ENCODE results near the gene OCA2.
A peak's percentile ranks its signal among the peaks of the same experiment; 100 is the strongest.
"Not testable (repeated sequence)": the region's sequence is repeated elsewhere in the genome, so short reads cannot be mapped to it uniquely, and the experiment has no call there.

OCA2 gene

DNA sequence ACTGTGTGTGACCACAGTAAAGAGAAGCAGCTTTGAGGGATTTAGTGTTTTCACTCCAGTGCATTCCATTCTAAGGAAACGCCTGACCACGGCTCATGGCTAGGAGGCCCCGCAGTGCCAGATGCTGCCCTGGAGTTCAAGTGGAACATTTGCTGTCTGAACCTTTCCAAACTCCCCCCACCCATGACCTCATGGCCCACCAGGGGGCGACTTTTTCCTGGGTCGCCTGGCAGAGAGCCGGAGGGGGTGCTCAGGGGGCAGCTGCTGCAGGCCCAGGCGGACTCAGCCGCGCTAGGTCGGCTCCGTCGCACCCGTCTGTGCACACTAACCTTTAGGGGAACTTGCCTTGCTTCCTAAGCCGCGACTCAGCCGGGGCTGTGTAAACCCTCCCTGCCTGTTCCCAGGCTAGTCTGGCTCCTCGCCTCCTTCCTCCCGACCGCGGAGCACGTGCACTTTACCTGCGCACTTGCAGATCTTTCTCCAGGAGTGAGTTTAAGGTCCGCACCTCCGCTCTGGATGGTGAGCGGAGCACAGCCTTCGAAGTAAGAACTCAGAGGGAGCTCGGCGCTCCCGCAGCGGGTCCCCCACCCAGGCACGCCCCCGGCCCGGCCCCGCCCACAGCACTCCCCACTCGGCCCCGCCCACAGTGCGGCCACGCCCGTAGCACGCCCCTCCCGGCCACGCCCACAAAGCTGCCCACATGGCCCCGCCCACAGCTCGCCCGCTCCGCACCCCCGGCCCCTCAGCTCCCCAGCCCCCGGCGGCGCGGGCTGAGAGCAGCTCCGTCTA, at the start of gene OCA2:
TSS of gene OCA2 (minus strand) at position 550 of the 789 bp plus-strand sequence. CDS start 17,441 bp downstream, outside the sequence.
- no peaks in the 10 kb centered on the region for H3K36me3 Mint-ChIP-seq (ENCODE audit: low read depth)
- DNase-seq = peak; percentile 98
- peaks cover 49% of the 10 kb centered on the region for H3K4me1 Mint-ChIP-seq
- H3K27me3 Mint-ChIP-seq (ENCODE audit: low read depth, poor library complexity) = peaks cover 95% of the 10 kb centered on the region
- no peak within 1 kb of the TSS for H3K27ac Mint-ChIP-seq
- peak within 1 kb of the TSS; percentile 81 for H3K4me3 Mint-ChIP-seq
- peaks cover 1% of the 10 kb centered on the region for H3K9me3 Mint-ChIP-seq
- TF ChIP-seq, protein P1, sequence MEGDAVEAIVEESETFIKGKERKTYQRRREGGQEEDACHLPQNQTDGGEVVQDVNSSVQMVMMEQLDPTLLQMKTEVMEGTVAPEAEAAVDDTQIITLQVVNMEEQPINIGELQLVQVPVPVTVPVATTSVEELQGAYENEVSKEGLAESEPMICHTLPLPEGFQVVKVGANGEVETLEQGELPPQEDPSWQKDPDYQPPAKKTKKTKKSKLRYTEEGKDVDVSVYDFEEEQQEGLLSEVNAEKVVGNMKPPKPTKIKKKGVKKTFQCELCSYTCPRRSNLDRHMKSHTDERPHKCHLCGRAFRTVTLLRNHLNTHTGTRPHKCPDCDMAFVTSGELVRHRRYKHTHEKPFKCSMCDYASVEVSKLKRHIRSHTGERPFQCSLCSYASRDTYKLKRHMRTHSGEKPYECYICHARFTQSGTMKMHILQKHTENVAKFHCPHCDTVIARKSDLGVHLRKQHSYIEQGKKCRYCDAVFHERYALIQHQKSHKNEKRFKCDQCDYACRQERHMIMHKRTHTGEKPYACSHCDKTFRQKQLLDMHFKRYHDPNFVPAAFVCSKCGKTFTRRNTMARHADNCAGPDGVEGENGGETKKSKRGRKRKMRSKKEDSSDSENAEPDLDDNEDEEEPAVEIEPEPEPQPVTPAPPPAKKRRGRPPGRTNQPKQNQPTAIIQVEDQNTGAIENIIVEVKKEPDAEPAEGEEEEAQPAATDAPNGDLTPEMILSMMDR (IDR thresholded peaks at IDR 0.05) = peak; percentile 53

GRCh38 chr15:28147801-28148200, 48.7 kb upstream of the OCA2 start:
- Mint-ChIP-seq H3K4me1 (no peaks in the 10 kb centered on the region), H3K9me3 (peaks cover 34% of the 10 kb centered on the region), H3K27me3 (ENCODE audit: low read depth, poor library complexity) (no peaks in the 10 kb centered on the region), H3K27ac (no peak overlapping the region), H3K4me3 (no peak overlapping the region), H3K36me3 (ENCODE audit: low read depth) (peaks cover 90% of the 10 kb centered on the region)
- TF ChIP-seq, protein P1 (IDR thresholded peaks at IDR 0.05) = no peak
- no peak for DNase-seq

- Mint-ChIP-seq H3K36me3 (ENCODE audit: low read depth) (peaks cover 83% of the 10 kb centered on the region), H3K9me3 (peaks cover 26% of the 10 kb centered on the region)
- not testable (repeated sequence) for H3K27me3 Mint-ChIP-seq (ENCODE audit: low read depth, poor library complexity); H3K27ac Mint-ChIP-seq; DNase-seq; H3K4me1 Mint-ChIP-seq; H3K4me3 Mint-ChIP-seq
Measured at GRCh38 chr15:28145419-28145818, 46.3 kb upstream of the OCA2 start.

DNA sequence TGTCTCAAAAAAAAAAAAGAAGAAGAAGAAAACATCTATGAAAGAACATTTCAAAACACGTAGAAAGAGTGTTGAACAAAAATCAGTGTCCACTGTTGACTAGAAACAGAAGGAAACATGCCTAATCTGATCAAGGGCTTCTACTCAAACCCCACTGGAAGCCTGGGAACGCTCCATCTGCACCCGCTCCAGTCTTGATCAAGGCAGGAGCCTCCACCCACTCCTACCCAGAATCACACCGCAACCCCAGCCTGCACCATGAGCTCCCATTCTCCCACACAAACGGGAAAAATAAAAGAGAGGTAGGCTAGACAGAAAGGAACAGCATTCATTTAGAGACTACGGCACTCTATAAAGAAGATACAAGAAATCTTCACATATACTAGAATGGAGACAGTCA, 40.9 kb upstream of the OCA2 start:
- TF ChIP-seq, protein P1 (IDR thresholded peaks at IDR 0.05) = no peak
- H3K27me3 Mint-ChIP-seq (ENCODE audit: low read depth, poor library complexity) = no peaks in the 10 kb centered on the region
- H3K27ac Mint-ChIP-seq = no peak overlapping the region
- H3K4me1 Mint-ChIP-seq = no peaks in the 10 kb centered on the region
- H3K36me3 Mint-ChIP-seq (ENCODE audit: low read depth) = peaks cover 85% of the 10 kb centered on the region
- no peak for DNase-seq
- H3K4me3 Mint-ChIP-seq = no peak overlapping the region
- peaks cover 4% of the 10 kb centered on the region for H3K9me3 Mint-ChIP-seq

- not testable (repeated sequence) for H3K27ac Mint-ChIP-seq; H3K9me3 Mint-ChIP-seq; H3K4me1 Mint-ChIP-seq; H3K4me3 Mint-ChIP-seq; DNase-seq; H3K27me3 Mint-ChIP-seq (ENCODE audit: low read depth, poor library complexity)
- H3K36me3 Mint-ChIP-seq (ENCODE audit: low read depth) = peaks cover 78% of the 10 kb centered on the region
Measured at GRCh38 chr15:28137408-28138039, 38.4 kb upstream of the OCA2 start.

DNA sequence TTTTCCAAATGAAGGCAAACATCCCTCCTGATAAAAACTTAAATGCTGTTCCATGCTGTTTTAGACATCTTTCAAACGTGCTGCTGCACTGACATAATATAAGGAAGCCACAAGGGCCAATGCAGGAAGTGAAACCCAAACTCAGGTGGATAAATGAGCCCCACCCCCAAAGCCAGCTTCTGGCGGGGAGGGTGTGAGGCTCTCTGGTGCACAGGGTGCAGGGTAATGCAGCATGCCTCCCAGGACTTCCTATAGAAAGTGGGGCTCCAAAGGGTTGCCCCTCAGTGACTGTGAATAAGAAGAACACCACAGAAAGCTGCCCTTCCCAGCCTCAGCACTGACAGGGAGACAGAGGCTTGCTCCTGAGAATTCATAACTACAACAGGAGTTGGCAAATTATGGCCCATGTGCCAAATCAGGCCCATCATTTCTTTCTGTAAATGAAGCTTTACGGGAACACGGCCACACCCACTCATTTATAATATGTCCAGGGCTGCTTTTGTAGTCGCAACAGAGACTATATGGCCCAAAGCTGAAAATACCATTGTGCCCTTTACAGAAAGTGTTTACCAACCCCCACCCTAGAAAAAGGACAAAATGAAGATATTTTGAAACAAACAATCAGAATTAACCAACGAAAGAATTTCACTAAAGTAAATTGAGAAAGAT, 37.3 kb upstream of the OCA2 start:
- DNase-seq; H3K4me3 Mint-ChIP-seq; H3K4me1 Mint-ChIP-seq; H3K27me3 Mint-ChIP-seq (ENCODE audit: low read depth, poor library complexity); H3K9me3 Mint-ChIP-seq; H3K27ac Mint-ChIP-seq: not testable (repeated sequence)
- peaks cover 68% of the 10 kb centered on the region for H3K36me3 Mint-ChIP-seq (ENCODE audit: low read depth)

DNA sequence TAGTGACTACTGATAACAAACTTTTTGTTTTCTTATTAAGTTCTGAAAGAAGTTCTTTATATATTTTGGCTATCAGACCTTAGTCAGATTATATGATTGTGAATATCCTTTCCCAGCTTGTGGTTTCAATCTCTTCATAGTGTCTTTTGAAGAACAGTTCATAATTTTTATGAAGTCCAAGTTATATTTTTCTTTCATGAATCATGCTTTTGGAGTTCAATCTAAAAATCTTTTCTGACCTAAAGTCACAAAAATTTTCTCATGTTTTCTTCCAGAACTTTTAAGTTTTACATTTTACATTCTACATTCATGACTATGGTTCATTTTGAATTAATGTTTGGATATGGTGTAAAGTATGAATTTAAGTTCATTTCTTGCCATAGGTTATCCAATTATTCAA, 34.2 kb upstream of the OCA2 start:
- no peaks in the 10 kb centered on the region for H3K9me3 Mint-ChIP-seq
- H3K36me3 Mint-ChIP-seq (ENCODE audit: low read depth) = peaks cover 53% of the 10 kb centered on the region
- no peak overlapping the region for H3K27ac Mint-ChIP-seq
- TF ChIP-seq, protein P1 (IDR thresholded peaks at IDR 0.05) = no peak
- no peaks in the 10 kb centered on the region for H3K4me1 Mint-ChIP-seq
- no peaks in the 10 kb centered on the region for H3K27me3 Mint-ChIP-seq (ENCODE audit: low read depth, poor library complexity)
- no peak for DNase-seq
- H3K4me3 Mint-ChIP-seq = no peak overlapping the region
